SK-N-SH (cell line): ENCODE results near the gene STRBP. TPM values are rescaled to one million over a fixed set of nuclear protein-coding genes. Genes with fewer than 3 reads are reported as not detected.

Source experiments
- CTCF ChIA-PET: fragments of 300-600, 350-600 bp; formaldehyde crosslinking; extraction: SDS; loops from one replicate; lab custom pipeline; 2021; lab: Yijun Ruan, JAX
- POLR2A ChIA-PET: fragments of 350-600 bp; sonication (Branson Sonifier 250); formaldehyde crosslinking; extraction: SDS; loops from one replicate; lab custom pipeline; 2020; ENCODE audit warnings: antibody characterized with exemption, inconsistent platforms; lab: Yijun Ruan, JAX
- DNase-seq: peaks from one replicate; pipeline ENCODE4 v3.0.0; 2012
- H2AFZ ChIP-seq: fragments of 200-600 bp; sonication (generic); 2 replicates; pipeline ENCODE4 v1.8.1; 2016; ENCODE audit warnings: antibody characterized with exemption, mild to moderate bottlenecking, low read depth
- H3F3A ChIP-seq: fragments of 200-600 bp; sonication (generic); replicated peaks from 2 replicates; pipeline ENCODE3; 2016; ENCODE audit warnings: antibody characterized with exemption, mild to moderate bottlenecking; ENCODE audit not compliant: insufficient read depth
- H3K27ac ChIP-seq, 2 experiments: fragments of 200-500 bp in 1 of 2; fragments of 200-600 bp in 1 of 2; sonication (Bioruptor generic) in 1 of 2; sonication (generic), shearing (Covaris generic) in 1 of 2; 2 replicates each; pipeline versions ENCODE4 v1.5.1 to v1.6.1; 2014 to 2016; ENCODE audit warnings: low read depth in 2 of 2, inconsistent platforms in 1 of 2, low read length in 1 of 2, mild to moderate bottlenecking in 1 of 2, mixed read lengths in 1 of 2
- H3K27me3 ChIP-seq: fragments of 200-600 bp; sonication (generic), shearing (Covaris generic); 2 replicates; pipeline ENCODE4 v1.6.1; 2016; ENCODE audit warnings: mixed run types; ENCODE audit not compliant: insufficient read depth
- H3K36me3 ChIP-seq, 2 experiments: fragments of 200-500 bp in 1 of 2; fragments of 200-600 bp in 1 of 2; sonication (Bioruptor generic) in 1 of 2; sonication (generic) in 1 of 2; replicated peaks in 1 of 2; 2 replicates each; pipeline versions ENCODE3 to v1.5.1; 2014 to 2016; ENCODE audit warnings: low read length in 1 of 2, mild to moderate bottlenecking in 1 of 2; ENCODE audit not compliant: insufficient read depth in 2 of 2, control insufficient read depth in 1 of 2
- H3K4me1 ChIP-seq, 2 experiments: fragments of 200-500 bp in 1 of 2; fragments of 200-600 bp in 1 of 2; sonication (Bioruptor generic) in 1 of 2; sonication (generic), shearing (Covaris generic) in 1 of 2; 2 replicates each; pipeline versions ENCODE4 v1.5.1 to v1.6.1; 2014 to 2016; ENCODE audit warnings: low read depth in 1 of 2, low read length in 1 of 2, mixed run types in 1 of 2; ENCODE audit not compliant: insufficient read depth in 2 of 2, control insufficient read depth in 1 of 2
- H3K4me2 ChIP-seq: fragments of 200-600 bp; sonication (generic), shearing (Covaris generic); 2 replicates; pipeline ENCODE4 v1.6.1; 2017; ENCODE audit warnings: mixed run types
- H3K4me3 ChIP-seq, 2 experiments: fragments of 200-500 bp in 1 of 2; fragments of 200-600 bp in 1 of 2; sonication (Bioruptor generic) in 1 of 2; sonication (generic), shearing (Covaris generic) in 1 of 2; 2 replicates each; pipeline versions ENCODE4 v1.5.1 to v1.8.1; 2014 to 2016; ENCODE audit warnings: low read depth in 2 of 2, inconsistent platforms in 1 of 2, low read length in 1 of 2, mild to moderate bottlenecking in 1 of 2, mixed read lengths in 1 of 2, moderate library complexity in 1 of 2
- H3K79me2 ChIP-seq: fragments of 200-600 bp; sonication (generic); 2 replicates; pipeline ENCODE4 v1.8.1; 2017; ENCODE audit warnings: mild to moderate bottlenecking; ENCODE audit not compliant: insufficient read depth
- H3K9ac ChIP-seq: fragments of 200-600 bp; sonication (generic); 2 replicates; pipeline ENCODE4 v1.6.1; 2017; ENCODE audit warnings: mixed run types
- H3K9me2 ChIP-seq: fragments of 200-600 bp; sonication (generic); 2 replicates; pipeline ENCODE4 v1.6.1; 2017; ENCODE audit warnings: mixed run types
- H3K9me3 ChIP-seq: fragments of 200-600 bp; sonication (generic); 2 replicates; pipeline ENCODE4 v1.6.1; 2017; ENCODE audit warnings: mixed run types, mild to moderate bottlenecking, moderate library complexity
- H4K20me1 ChIP-seq: fragments of 200-600 bp; sonication (generic); 2 replicates; pipeline ENCODE4 v1.6.1; 2017; ENCODE audit warnings: mild to moderate bottlenecking, mixed run types; ENCODE audit not compliant: insufficient read depth
- EZH2phosphoT487 ChIP-seq: fragments of 200-600 bp; sonication (generic); IDR thresholded peaks from 2 replicates; pipeline ENCODE4 v1.6.1; 2017; ENCODE audit warnings: low read depth, mixed run types, mild to moderate bottlenecking, antibody characterized with exemption, moderate library complexity, borderline replicate concordance
- FOXM1 ChIP-seq: IDR thresholded peaks from 2 replicates; pipeline ENCODE4 v1.4.0; 2012; ENCODE audit warnings: low read depth, mild to moderate bottlenecking
- GABPA ChIP-seq: IDR thresholded peaks from 2 replicates; pipeline ENCODE4 v1.4.0; 2012; ENCODE audit warnings: low read depth, mild to moderate bottlenecking
- GATA2 ChIP-seq: sonication (generic); formaldehyde crosslinking; IDR thresholded peaks from 2 replicates; pipeline ENCODE4 v1.5.0; 2020; ENCODE audit warnings: mild to moderate bottlenecking, missing genetic modification reagents
- JUND ChIP-seq: IDR thresholded peaks from 2 replicates; pipeline ENCODE4 v1.4.0; 2012
- NRF1 ChIP-seq: IDR thresholded peaks from 2 replicates; pipeline ENCODE4 v1.6.1; 2012; ENCODE audit warnings: low read depth, mild to moderate bottlenecking, low read length
- POLR2AphosphoS5 ChIP-seq: IDR thresholded peaks from 2 replicates; pipeline ENCODE4 v1.6.1; 2012; ENCODE audit warnings: low read depth, low read length
- RFX5 ChIP-seq: IDR thresholded peaks from 2 replicates; pipeline ENCODE4 v1.6.1; 2012; ENCODE audit warnings: mild to moderate bottlenecking, improper control_type of control experiment, low read length
- SIN3A ChIP-seq: IDR thresholded peaks from 2 replicates; pipeline ENCODE4 v1.6.1; 2012; ENCODE audit warnings: low read depth, mild to moderate bottlenecking, low read length, moderate library complexity, borderline replicate concordance
- SMC3 ChIP-seq: IDR thresholded peaks from 2 replicates; pipeline ENCODE4 v1.6.1; 2012; ENCODE audit warnings: low read depth, low read length, improper control_type of control experiment
- TEAD4 ChIP-seq: IDR thresholded peaks from 2 replicates; pipeline ENCODE4 v1.4.0; 2012; ENCODE audit warnings: mild to moderate bottlenecking, borderline replicate concordance; ENCODE audit not compliant: insufficient read depth
- YY1 ChIP-seq: IDR thresholded peaks from 2 replicates; pipeline ENCODE4 v1.4.0; 2012; ENCODE audit warnings: low read depth, mild to moderate bottlenecking
- WGBS: methylation state at CpG from one replicate; pipeline ENCODE4 v1.1.6; 2017; ENCODE audit warnings: low lambda C conversion rate; 5-methylcytosine and 5-hydroxymethylcytosine counted together
- polyA plus RNA-seq, 3 experiments: library from polyadenylated mRNA; depleted of rRNA; stranded (reverse); fragments of >200 nt; gene quantifications; 2 replicates each; pipeline ENCODE4 v1.2.3, GENCODE V29; 2012
- TF ChIP-seq, protein P1 (sequence below): IDR thresholded peaks from 2 replicates; pipeline ENCODE4; 2012

The STRBP gene
- polyA plus RNA-seq, 1 of the 3 experiments (the other 2 are of a cell fraction), result 5.9 TPM

DNA sequence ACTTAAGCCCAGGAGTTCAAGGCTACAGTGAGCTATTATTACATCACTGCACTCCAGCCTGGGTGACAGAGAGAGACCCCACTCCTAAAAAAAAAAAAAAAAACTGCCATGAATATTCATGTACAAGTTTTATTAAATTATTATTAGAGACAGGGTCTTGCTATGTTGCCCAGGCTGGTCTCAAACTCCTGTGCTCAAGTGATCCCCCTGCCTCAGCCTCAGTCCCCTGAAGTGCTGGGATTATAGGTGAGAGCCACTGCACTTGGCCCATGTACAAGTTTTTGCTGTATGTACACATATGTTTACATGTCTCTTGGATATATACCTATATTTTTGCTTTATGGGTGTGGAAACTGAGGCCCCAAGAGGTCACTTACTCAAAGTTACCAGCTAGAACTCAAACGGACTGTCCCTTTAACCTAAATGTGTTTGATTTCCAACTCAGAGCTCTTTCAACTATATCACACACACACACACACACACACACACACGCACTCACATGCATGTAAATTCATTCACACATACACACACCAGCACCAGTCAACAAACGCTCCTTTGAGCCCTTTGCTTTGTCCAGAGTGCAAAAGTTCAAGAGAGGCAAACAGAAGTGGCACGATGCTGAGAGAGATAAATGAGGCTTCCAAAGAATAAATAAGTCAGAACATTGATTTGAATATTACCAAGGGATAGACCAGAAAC is 42.3 kb upstream of the STRBP start:
- TF ChIP-seq GABPA, result no peak
- TF ChIP-seq, all 33 proteins: peak for 0
- CTCF ChIA-PET, result no interaction called here
- no peaks in the 10 kb centered on the region for H3K27me3 ChIP-seq
- H3K9ac ChIP-seq, result no peak overlapping the region
- no peak overlapping the region for H3K4me3 ChIP-seq
- peaks cover 0 to 5% of the 10 kb centered on the region in 2 experiments; a peak in 1 of 4 replicates for H3K4me1 ChIP-seq
- no peak overlapping the region for H3K27ac ChIP-seq
- H3K36me3 ChIP-seq, result no peaks in the 10 kb centered on the region
- DNase-seq, result no peak
- WGBS, result 68% methylated on average over 4 of the region's 4 CpGs
- no peak overlapping the region for H3K4me2 ChIP-seq
- H4K20me1 ChIP-seq, result no peaks in the 10 kb centered on the region
- no peaks in the 10 kb centered on the region for H3K79me2 ChIP-seq
- H3K9me3 ChIP-seq, result no peaks in the 10 kb centered on the region
- no peaks in the 10 kb centered on the region for H3K9me2 ChIP-seq
- H3F3A ChIP-seq, result no peaks in the 10 kb centered on the region
- H2AFZ ChIP-seq, result no peak overlapping the region
- POLR2A ChIA-PET, result no interaction called here

DNA sequence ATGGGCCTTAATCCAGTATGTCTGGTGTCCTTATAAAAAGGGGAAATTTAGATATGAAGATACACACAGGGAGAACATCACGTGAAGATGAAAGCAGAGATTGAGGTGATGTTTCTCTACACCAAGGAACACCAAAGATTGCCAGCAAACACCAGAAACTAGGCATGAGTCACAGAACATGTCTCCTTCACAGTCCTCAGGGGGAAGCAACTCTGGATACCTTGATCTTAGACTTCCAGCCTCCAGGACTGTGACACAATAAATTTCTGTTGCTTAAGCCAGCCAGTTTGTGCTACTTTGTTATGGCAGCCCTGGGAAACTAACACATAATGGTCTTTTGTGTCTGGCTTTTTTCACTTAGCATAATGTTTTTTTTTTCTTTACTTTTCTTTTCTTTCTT is 41.2 kb upstream of the STRBP start:
- POLR2A ChIA-PET, result no interaction called here
- no peak for TF ChIP-seq TEAD4
- no peak for TF ChIP-seq FOXM1
- TF ChIP-seq YY1, result no peak
- no peak for TF ChIP-seq SMC3
- TF ChIP-seq SIN3A, result no peak
- H3K27me3 ChIP-seq, result no peaks in the 10 kb centered on the region
- H2AFZ ChIP-seq, result no peak overlapping the region
- CTCF ChIA-PET, result no interaction called here
- DNase-seq, result no peak
- WGBS, result 70% methylated on average over 1 of the region's 1 CpG
- no peak overlapping the region for H3K9ac ChIP-seq
- no peak overlapping the region for H3K4me2 ChIP-seq
- no peak overlapping the region for H3K4me3 ChIP-seq
- H3F3A ChIP-seq, result no peaks in the 10 kb centered on the region
- peaks cover 0 to 5% of the 10 kb centered on the region in 2 experiments; a peak in 1 of 4 replicates for H3K4me1 ChIP-seq
- H3K9me2 ChIP-seq, result no peaks in the 10 kb centered on the region
- no peaks in the 10 kb centered on the region for H3K9me3 ChIP-seq
- no peak overlapping the region for H3K27ac ChIP-seq
- H3K79me2 ChIP-seq, result no peaks in the 10 kb centered on the region
- H3K36me3 ChIP-seq, result no peaks in the 10 kb centered on the region
- H4K20me1 ChIP-seq, result no peaks in the 10 kb centered on the region

DNA sequence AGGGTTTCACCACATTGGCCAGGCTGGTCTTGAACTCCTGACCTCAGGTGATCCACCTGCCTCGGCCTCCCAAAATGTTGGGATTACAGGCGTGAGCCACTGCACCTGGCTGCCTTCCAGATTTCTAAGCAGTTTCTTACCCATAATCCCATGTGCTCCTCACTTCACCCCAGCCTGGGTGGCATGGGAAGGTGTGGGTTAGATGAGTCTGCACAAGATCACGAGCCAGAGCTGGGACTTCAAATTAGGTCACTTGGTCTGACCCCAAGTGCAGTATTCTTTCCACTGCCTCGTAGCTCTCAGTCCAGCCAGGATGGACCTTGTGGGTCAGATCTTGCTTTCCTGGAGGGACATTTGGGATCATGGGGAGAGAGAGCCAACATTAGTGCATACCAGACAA is 37.5 kb upstream of the STRBP start:
- no peak for TF ChIP-seq EZH2phosphoT487
- no peak for TF ChIP-seq NRF1
- TF ChIP-seq JUND, result no peak
- TF ChIP-seq RFX5, result no peak
- no peak for TF ChIP-seq GATA2 (CRISPR knock-in tag)
- TF ChIP-seq, protein P1, sequence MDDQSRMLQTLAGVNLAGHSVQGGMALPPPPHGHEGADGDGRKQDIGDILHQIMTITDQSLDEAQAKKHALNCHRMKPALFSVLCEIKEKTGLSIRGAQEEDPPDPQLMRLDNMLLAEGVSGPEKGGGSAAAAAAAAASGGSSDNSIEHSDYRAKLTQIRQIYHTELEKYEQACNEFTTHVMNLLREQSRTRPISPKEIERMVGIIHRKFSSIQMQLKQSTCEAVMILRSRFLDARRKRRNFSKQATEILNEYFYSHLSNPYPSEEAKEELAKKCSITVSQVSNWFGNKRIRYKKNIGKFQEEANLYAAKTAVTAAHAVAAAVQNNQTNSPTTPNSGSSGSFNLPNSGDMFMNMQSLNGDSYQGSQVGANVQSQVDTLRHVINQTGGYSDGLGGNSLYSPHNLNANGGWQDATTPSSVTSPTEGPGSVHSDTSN, result no peak
- no peak for TF ChIP-seq POLR2AphosphoS5
- H4K20me1 ChIP-seq, result no peaks in the 10 kb centered on the region
- ChIA-PET POLR2A (no interaction called here), CTCF (no interaction called here)
- H3K27ac ChIP-seq, result no peak overlapping the region
- no peak overlapping the region for H3K9ac ChIP-seq
- WGBS, result 54% methylated on average over 4 of the region's 4 CpGs
- H2AFZ ChIP-seq, result no peak overlapping the region
- H3K9me3 ChIP-seq, result no peaks in the 10 kb centered on the region
- no peak overlapping the region for H3K4me3 ChIP-seq
- no peaks in the 10 kb centered on the region for H3K27me3 ChIP-seq
- H3K4me2 ChIP-seq, result no peak overlapping the region
- H3F3A ChIP-seq, result no peaks in the 10 kb centered on the region
- no peak for DNase-seq
- H3K79me2 ChIP-seq, result no peaks in the 10 kb centered on the region
- H3K4me1 ChIP-seq, result peaks cover 0 to under 1% of the 10 kb centered on the region in 2 experiments; a peak in 1 of 4 replicates
- no peaks in the 10 kb centered on the region for H3K9me2 ChIP-seq
- H3K36me3 ChIP-seq, result no peaks in the 10 kb centered on the region
